GM18507 (cell line): ENCODE data around the gene ZNF561.
"Not testable (repeated sequence)": the region's sequence is repeated elsewhere in the genome, so short reads cannot be mapped to it uniquely, and the experiment has no call there.

Experiments used
- DNase-seq: peaks from one replicate; pipeline ENCODE4 v3.0.0; 2011; ENCODE audit warnings: low read depth; ENCODE audit not compliant: insufficient read length; ENCODE audit errors: extremely low spot score
- FAIRE-seq: peaks from 2 replicates; lab custom pipeline; 2011; peaks lifted over from hg19 to GRCh38; lab: Jason Lieb, UNC

ZNF561 gene

DNA sequence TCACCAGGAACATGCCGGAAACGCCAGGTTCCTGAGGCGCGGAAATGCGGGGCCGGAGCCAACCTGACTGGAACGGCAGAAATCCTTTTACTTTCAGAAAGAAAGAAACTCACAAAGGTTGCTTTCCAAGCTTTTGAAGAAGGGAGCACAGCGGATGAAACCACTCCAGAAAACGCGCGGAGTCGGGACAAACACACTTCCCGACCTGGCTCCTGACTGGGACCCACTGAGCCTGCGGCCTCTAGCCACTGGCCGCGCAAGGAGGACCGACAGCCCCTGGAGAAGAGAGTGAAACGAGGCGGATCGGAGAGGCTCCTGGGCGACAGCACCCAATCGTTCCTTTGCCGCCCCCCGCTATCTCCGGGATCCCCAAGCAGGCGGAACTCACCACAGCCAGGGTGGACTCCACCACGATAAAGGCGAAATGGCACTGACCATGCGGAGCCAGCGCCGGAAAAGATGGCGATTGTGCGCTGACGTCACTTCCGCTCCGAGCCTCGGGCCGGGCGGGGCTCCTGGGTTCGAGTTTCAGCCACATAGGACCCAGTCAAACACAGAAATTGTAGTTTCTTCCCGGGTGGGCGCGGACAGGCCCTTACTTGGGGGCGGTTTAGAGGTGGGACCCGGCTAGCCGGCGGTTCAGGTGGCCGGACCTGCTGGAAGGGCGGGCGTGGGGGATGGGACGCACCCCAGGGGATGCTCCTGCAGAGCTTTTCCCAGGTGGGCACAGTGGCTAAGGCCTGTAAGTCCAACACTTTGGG is 36.8 kb downstream of the ZNF561 start, which contains the start of gene ZNF121:
Gene ZNF121 (minus strand): TSS at position 432 of the 761 bp plus-strand sequence. CDS start 16,407 bp downstream, outside the sequence.
- FAIRE-seq (peak; percentile 82), DNase-seq (peak; percentile 70)

DNA sequence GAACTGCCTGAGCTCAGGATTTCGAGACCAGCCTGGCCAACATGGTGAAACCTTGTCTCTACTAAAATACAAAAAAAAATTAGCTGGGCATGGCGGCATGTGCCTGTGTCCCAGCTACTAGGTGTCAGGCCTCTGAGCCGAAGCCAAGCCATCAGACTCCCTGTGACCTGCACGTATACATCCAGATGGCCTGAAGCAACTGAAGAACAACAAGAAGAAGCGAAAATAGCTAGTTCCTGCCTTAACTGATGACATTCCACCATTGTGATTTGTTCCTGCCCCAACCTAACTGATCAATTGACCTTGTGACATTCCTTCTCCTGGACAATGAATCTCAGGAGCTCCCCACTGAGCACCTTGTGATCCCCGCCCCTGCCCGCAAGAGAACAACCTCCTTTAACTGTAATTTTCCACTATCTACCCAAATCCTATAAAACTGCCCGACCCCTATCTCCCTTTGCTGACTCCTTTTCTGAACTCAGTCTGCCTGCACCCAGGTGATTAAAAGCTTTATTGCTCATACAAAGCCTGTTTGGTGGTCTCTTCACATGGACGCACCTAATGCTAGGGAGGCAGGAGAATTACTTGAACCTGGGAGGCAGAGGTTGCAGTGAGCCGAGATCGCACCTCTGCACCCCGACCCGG is 38.8 kb downstream of the ZNF561 start:
- not testable (repeated sequence) for FAIRE-seq, DNase-seq

GRCh38 chr19:9580728-9581127 is 40.3 kb downstream of the ZNF561 start:
- DNase-seq (no peak), FAIRE-seq (no peak)

DNA sequence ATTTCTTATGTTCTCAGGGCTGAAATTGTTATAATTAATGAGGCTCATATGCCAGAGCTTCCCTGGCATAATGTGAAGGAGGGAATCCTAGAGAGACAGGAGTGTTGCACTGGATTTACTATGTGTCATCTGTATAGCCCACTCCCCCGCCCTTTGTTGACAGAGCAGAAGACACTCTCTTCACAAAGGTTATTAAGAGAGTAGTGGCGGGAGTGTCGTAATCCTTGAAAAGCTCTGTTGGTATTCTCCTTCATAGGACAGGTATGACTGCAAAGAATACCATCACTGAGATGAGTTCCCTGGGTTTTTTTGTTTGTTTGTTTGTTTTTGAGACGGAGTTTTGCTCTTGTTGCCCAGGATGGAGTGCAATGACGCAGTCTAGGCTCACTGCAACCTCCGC is 50.8 kb downstream of the ZNF561 start:
- FAIRE-seq (no peak), DNase-seq (no peak)

DNA sequence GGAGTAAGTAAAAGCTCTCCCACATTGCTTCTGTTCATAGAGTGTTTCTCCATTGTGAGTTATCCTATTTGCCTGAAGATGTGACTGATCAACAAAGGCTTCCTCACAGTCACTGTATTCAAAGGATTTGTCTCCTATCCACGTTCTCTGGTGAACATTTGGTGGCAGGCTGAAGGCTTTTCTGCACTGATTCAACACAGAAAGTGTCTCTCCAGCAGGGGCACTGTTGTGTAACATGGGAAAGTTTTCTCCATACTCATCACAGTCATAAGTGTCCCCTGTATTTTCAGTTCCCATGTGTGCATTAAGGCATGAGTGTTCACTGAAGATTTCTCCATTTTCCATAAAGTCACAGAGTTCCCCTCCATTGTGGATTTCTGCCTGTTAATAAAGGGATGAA is 54.3 kb downstream of the ZNF561 start:
- no peak for FAIRE-seq
- DNase-seq, result no peak

GRCh38 chr19:9565900-9566705 is 54.9 kb downstream of the ZNF561 start:
- FAIRE-seq, result no peak
- DNase-seq, result no peak
